Ureter (tissue), 1 donor: ENCODE measurements around the gene ZNF37A. TPM values are rescaled to one million over a fixed set of nuclear protein-coding genes. Genes with fewer than 3 reads are reported as not detected.
"Not testable (repeated sequence)": the region's sequence is repeated elsewhere in the genome, so short reads cannot be mapped to it uniquely, and the experiment has no call there.

Experiments used
- DNase-seq: peaks from one replicate; pipeline ENCODE4 v3.0.0-alpha.2; 2020; ENCODE audit warnings: low spot score
- total RNA-seq: library from RNA; stranded (reverse); gene quantifications from one replicate; pipeline ENCODE4 v1.2.4, GENCODE V29; 2023
- donor health status: DM: yes; HTN: yes; CAD: no.

The ZNF37A gene
- total RNA-seq, 1 donor from 2014 or later: 21.1 TPM

DNA sequence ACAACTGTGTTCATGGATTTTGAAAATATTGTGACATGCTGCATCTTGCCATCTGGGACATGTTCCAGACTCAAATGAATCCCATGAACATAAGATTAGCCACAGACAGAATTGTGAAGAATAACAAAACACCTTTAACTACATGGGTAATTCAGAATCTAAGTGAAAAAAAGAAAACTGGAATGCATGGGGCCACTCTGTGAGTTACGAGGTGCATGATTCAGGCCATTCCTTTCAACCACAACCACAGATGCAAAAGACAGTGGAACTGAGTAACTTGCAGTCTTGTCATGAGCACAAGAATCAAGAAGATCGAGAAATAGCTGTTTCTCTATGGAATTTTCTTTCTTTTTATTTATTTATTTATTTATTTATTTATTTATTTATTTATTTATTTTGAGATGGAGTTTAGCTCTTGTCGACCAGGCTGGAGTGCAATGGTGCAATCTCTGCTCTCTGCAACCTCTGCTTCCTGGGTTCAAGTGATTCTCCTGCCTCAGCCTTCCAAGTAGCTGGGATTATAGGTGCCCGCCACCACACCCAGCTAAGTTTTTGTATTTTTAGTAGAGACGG lies 56.8 kb downstream of the ZNF37A start:
- DNase-seq: not testable (repeated sequence)

DNA sequence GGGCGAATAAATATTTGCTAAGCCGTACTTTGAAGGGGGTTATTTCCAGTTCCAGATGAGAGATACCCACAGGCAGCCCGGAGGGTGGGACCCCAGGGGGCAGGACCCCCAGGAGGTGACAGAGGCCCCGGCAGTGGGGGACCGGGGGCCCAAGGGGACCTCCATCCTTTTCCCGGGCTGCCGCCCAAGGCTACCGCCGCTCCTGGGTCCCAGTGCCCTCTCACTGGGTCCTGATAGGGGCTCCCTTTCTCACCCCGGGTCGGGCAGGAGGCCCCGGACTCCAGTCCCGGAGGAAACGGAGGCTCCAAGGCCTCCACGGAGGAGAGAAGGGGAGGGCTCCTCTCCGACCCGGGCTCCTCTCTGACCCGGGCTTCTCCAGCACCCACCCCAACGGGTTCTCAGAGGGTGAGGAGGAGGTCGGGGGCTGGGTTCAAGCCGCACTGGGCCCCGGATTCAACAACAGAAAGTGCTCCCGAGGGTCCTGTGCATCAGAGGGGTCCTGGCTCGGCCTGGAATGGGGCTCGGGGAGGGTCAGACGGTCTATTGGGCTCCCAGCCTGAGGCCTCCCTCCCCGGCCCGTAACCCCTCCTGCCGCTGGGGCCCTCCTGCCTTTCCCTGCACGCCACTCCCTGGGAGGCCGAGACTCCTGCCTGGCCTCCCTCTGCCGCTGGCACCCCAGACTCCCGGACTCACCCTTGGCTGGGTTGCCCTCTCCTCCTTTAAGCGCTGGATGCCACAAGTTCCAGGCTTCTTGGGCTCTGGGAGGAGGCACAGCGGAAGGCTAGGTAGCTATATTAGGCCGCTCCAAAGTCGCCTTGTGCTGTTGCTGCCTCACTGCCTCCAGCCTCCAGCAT lies 62.5 kb downstream of the ZNF37A start:
- DNase-seq: no peak

DNA sequence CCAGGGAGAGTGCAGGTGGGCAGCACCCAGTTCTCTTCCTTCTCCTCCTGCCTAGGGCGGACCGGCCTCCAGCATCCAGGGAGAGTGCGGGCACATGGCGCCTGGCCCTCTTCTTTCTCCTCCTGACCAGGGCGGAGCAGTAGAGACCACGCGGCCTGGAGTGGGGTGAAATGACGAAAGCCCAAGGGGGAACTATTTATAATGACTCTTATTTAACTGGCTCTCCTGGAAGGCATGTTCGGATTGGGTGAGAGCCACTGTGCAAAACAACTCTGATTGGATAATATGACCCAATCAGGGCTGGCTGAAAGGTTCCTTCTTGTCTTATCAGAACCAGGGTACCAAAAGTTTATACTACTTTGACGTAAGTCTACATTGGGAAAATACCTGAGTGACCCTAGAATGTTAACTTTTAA lies 63.1 kb downstream of the ZNF37A start:
- DNase-seq: no peak

DNA sequence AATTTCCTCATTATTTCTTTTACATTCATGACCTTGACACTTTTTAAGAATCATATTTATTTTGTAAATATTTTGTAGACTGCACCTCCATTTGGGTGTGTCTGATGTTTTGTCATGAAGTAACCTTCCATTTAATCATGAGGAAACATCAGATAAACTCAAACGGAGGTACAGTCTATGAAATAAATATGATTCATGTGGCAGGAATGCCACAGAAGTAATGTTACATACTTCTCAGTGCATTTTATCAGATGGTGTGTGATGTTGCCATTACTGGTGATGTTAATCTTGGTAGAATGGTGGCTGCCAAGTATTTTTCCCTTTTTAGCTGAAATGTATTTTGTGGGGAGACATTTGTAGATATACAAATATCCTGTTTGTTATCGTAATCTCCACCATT lies 64.9 kb downstream of the ZNF37A start:
- DNase-seq: no peak

DNA sequence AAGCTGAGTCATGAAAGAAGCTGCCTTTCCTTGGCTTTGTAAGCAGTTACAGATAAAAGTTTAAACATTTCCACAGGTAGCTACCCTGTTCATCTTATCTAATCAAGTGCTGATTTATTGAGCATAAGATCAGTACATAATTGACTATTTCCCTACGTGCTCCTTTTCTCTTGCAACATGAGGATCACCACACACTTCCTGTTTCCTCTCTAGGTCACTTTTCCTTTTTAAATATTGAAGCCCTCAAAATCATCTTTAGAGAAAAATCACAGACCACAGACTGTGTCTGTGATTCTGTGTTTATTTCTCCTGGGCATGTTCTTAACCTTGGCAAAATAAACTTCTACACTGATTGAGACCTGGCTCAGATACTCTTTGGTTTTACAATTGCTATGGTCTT lies 69.5 kb downstream of the ZNF37A start:
- no peak for DNase-seq

DNA sequence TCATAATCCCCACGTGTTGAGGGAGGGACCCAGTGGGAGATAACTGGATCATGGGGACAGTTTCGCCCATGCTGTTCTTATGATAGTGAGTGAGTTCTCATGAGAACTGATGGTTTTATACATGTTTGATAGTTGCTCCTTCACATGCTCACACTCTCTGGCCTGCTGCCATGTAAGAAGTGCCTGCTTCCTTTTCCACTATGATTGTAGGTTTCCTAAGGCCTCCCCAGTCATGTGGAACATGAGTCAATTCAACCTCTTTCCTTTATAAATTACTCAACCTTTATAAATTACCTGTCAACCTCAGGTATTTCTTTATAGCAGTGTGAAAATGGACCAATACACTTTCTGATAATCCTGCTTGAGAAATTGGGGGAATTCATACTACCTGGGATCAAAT lies 80.2 kb downstream of the ZNF37A start:
- DNase-seq: no peak

DNA sequence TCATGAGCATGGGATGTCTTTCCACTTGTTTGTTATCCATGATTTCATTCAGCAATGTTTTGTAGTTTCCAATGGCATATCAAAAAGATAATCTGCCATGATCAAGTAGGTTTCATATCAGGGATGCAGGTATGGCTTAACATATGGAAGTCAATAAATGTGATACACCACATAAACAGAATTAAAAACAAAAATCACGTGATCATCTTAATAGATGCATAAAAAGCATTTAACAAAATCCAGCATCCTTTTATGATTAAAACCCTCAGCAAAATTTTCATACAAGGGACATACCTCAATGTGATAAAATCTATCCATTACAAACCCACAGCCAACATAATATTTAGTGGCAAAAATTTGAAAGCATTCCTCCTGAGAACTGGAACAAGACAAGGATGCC lies 90.3 kb downstream of the ZNF37A start:
- no peak for DNase-seq

Other genes with a start within 250 kb of the ZNF37A start
- gene ZNF248, start 236.7 kb upstream of the ZNF37A start, total RNA-seq: 17.6 TPM
- 12.9 TPM for gene ZNF25, start 117.7 kb upstream of the ZNF37A start, total RNA-seq
- 48.8 TPM for gene ZNF33A, start 83.7 kb upstream of the ZNF37A start, total RNA-seq